ENCODE results near the gene MYBPC2.

- TF ChIP-seq CTCF (IDR thresholded peaks at IDR 0.05): no peak
- TF ChIP-seq ZFX (IDR thresholded peaks at IDR 0.05; ENCODE audit: borderline replicate concordance): no peak
Observed at GRCh38 chr19:50508843-50509190, 76.1 kb downstream of the MYBPC2 start.

Data from 22Rv1 (cell line).